Spleen (tissue), 11 donors: ENCODE data around the gene NCOA1. TPM values are rescaled to one million over a fixed set of nuclear protein-coding genes. Genes with fewer than 3 reads are reported as not detected.
"Not testable (repeated sequence)": the region's sequence is repeated elsewhere in the genome, so short reads cannot be mapped to it uniquely, and the experiment has no call there.

Source experiments
- DNase-seq: peaks from one replicate; pipeline ENCODE4 v3.0.0-alpha.2; 2020
- H3K27ac ChIP-seq, 8 donors: fragments of 200-600 bp; sonication (generic) in 7 of 8; 1 replicate in 4 of 8; 2 replicates in 4 of 8; pipeline versions ENCODE4 v1.5.0 to v1.8.0; 2016 to 2021; ENCODE audit warnings: inconsistent platforms in 4 of 8, mild to moderate bottlenecking in 4 of 8, moderate library complexity in 1 of 8
- H3K27me3 ChIP-seq, 7 donors: fragments of 200-600 bp; sonication (generic) in 6 of 7; replicated peaks in 1 of 7; 1 replicate in 4 of 7; 2 replicates in 3 of 7; pipeline versions ENCODE4 v1.5.0 to v1.8.0; 2016 to 2021; ENCODE audit warnings: inconsistent platforms in 3 of 7, mild to moderate bottlenecking in 1 of 7
- H3K36me3 ChIP-seq, 6 donors: fragments of 200-600 bp; sonication (generic) in 5 of 6; 1 replicate in 4 of 6; 2 replicates in 2 of 6; pipeline versions ENCODE4 v1.5.0 to v1.8.0; 2016 to 2021; ENCODE audit warnings: inconsistent platforms in 2 of 6
- H3K4me1 ChIP-seq, 6 donors: fragments of 200-600 bp; sonication (generic) in 5 of 6; 1 replicate in 3 of 6; 2 replicates in 3 of 6; pipeline versions ENCODE4 v1.5.0 to v1.8.0; 2016 to 2021; ENCODE audit warnings: inconsistent platforms in 3 of 6
- H3K4me3 ChIP-seq, 8 donors: fragments of 200-600 bp; sonication (generic) in 7 of 8; 1 replicate in 4 of 8; 2 replicates in 4 of 8; pipeline versions ENCODE4 v1.5.0 to v1.8.0; 2016 to 2021; ENCODE audit warnings: inconsistent platforms in 4 of 8, mild to moderate bottlenecking in 4 of 8, moderate library complexity in 2 of 8
- H3K9me3 ChIP-seq, 8 donors: fragments of 200-600 bp; sonication (generic) in 7 of 8; 1 replicate in 4 of 8; 2 replicates in 4 of 8; pipeline versions ENCODE4 v1.5.0 to v1.8.0; 2016 to 2021; ENCODE audit warnings: inconsistent platforms in 4 of 8
- CTCF ChIP-seq, 11 experiments: fragments of 200-600 bp in 7 of 11; fragments of 450-650 bp in 4 of 11; sonication (generic) in 4 of 11; IDR thresholded peaks in 8 of 11; conservative IDR thresholded peaks in 3 of 11; 1 replicate in 7 of 11; 2 replicates in 4 of 11; pipeline versions ENCODE4 v1.4.0 to v1.8.0; 2016 to 2021; ENCODE audit warnings: antibody characterized with exemption in 11 of 11, inconsistent platforms in 4 of 11, mild to moderate bottlenecking in 1 of 11
- POLR2A ChIP-seq, 3 donors: fragments of 450-650 bp; IDR thresholded peaks; one replicate each; pipeline ENCODE4 v1.5.1; 2017; ENCODE audit warnings: antibody characterized with exemption in 3 of 3, mild to moderate bottlenecking in 1 of 3
- POLR2AphosphoS5 ChIP-seq, 3 donors: sonication (generic); formaldehyde crosslinking; IDR thresholded peaks; one replicate each; pipeline ENCODE4 v1.5.1; 2017; ENCODE audit warnings: antibody characterized with exemption in 3 of 3
- WGBS, 5 donors: extraction: QIAGEN DNeasy Blood & Tissue Kit in 3 of 5; methylation state at CpG; one replicate each; pipeline versions ENCODE4 v1.1.5 to v1.1.7; 2013 to 2018; 5-methylcytosine and 5-hydroxymethylcytosine counted together
- intact Hi-C: fragments of 100-400 bp; cut with DNase I; formaldehyde crosslinking; loops from one replicate; pipeline ENCODE4 v1.15.0; 2023; ENCODE audit warnings: low total_unique reads
- polyA plus RNA-seq, 3 donors: library from polyadenylated mRNA; stranded (reverse); fragments of 200-250 nt; gene quantifications; one replicate each; pipeline ENCODE4 v1.2.1, GENCODE V29; 2013
- total RNA-seq, 7 donors: library from RNA; depleted of rRNA in 3 of 7; stranded (reverse); fragments of >200 nt in 3 of 7; fragmentation: NEBNext Ultra II Directional in 4 of 7; extraction: Animal tissue kit (Norgen Biotek cat#: 25700) in 4 of 7; gene quantifications; one replicate each; pipeline versions ENCODE4 v1.1.0 to v1.2.1, GENCODE V29; 2016 to 2021
- donor health status: healthy with polysubstance abuse.
- donor health status: DM: no; HTN: no; CAD: no; lungs with moderate emphysema.
- donor health status: DM: no; HTN: no; CAD: no.
- donor health status: Bipolar disorder and iron deficiency.
- donor health status: healthy.
- donor health status: DM: no; HTN: no; CAD: no.
- donor health status: DM: yes; HTN: yes; CAD: no.

The NCOA1 gene
- total and polyA plus RNA-seq, 10 donors: 4.4 to 73.6 (median 54.4) TPM

GRCh38 chr2:24461685-24462084 lies 29.4 kb upstream of the NCOA1 start:
- intact Hi-C loops: no loop called here
- WGBS, 5 donors: 13 to 48% (median 28%) methylated on average over 2 of the region's 2 CpGs

GRCh38 chr2:24463271-24463670 lies 27.8 kb upstream of the NCOA1 start:
- DNase-seq: no peak
- Histone ChIP-seq H3K27me3 (no peaks in the 10 kb centered on the region), H3K27ac (no peak overlapping the region), H3K4me1 (no peaks in the 10 kb centered on the region), H3K4me3 (no peak overlapping the region), H3K36me3 (no peaks in the 10 kb centered on the region), H3K9me3 (no peaks in the 10 kb centered on the region)
- intact Hi-C loops: no loop called here
- 70 to 100% (median 88%) methylated on average over 1 of the region's 1 CpG for WGBS, 5 donors
- no peak for TF ChIP-seq POLR2AphosphoS5 (IDR thresholded peaks at IDR 0.05)
- TF ChIP-seq CTCF (IDR thresholded peaks at IDR 0.05 in 8 of 11, conservative IDR thresholded peaks at IDR 0.05 in 3 of 11): no peak
- no peak for TF ChIP-seq POLR2A (IDR thresholded peaks at IDR 0.05)

More at GRCh38 chr2:24461685-24462084, 29.4 kb upstream of the NCOA1 start:
- no peak for DNase-seq
- H3K4me1 ChIP-seq: no peaks in the 10 kb centered on the region
- H3K27ac ChIP-seq: no peak overlapping the region
- TF ChIP-seq CTCF (IDR thresholded peaks at IDR 0.05 in 8 of 11, conservative IDR thresholded peaks at IDR 0.05 in 3 of 11) (no peak), POLR2AphosphoS5 (IDR thresholded peaks at IDR 0.05) (no peak), POLR2A (IDR thresholded peaks at IDR 0.05) (no peak)
- no peaks in the 10 kb centered on the region for H3K36me3 ChIP-seq
- no peaks in the 10 kb centered on the region for H3K27me3 ChIP-seq
- no peaks in the 10 kb centered on the region for H3K9me3 ChIP-seq
- H3K4me3 ChIP-seq: no peak overlapping the region

- Histone ChIP-seq H3K27me3 (no peaks in the 10 kb centered on the region), H3K36me3 (no peaks in the 10 kb centered on the region), H3K4me3 (no peak overlapping the region), H3K4me1 (no peaks in the 10 kb centered on the region), H3K27ac (no peak overlapping the region), H3K9me3 (no peaks in the 10 kb centered on the region)
- TF ChIP-seq POLR2A (IDR thresholded peaks at IDR 0.05) (no peak), POLR2AphosphoS5 (IDR thresholded peaks at IDR 0.05) (no peak), CTCF (IDR thresholded peaks at IDR 0.05 in 8 of 11, conservative IDR thresholded peaks at IDR 0.05 in 3 of 11) (no peak)
- no peak for DNase-seq
- 87 to 94% (median 89%) methylated on average over 7 of the region's 7 CpGs for WGBS, 5 donors
- intact Hi-C loops: no loop called here
Measured at GRCh38 chr2:24466871-24467870, 23.9 kb upstream of the NCOA1 start.

GRCh38 chr2:24468453-24468852 lies 22.6 kb upstream of the NCOA1 start:
- H3K4me3 ChIP-seq, DNase-seq, H3K27me3 ChIP-seq, H3K4me1 ChIP-seq, H3K27ac ChIP-seq, H3K9me3 ChIP-seq, H3K36me3 ChIP-seq, intact Hi-C loops: not testable (repeated sequence)
- 76 to 96% (median 92%) methylated on average over 1 of the region's 1 CpG for whole genome bisulfite sequencing, 5 donors
